C1 segment of cervical spinal cord (tissue), 14 donors: ENCODE measurements around the gene HIGD1A.
A peak's percentile ranks its signal among the peaks of the same experiment; 100 is the strongest.

ENCODE experiments used
- DNase-seq, 14 donors: peaks; one replicate each; lab custom pipeline; 2025; lab: John Stamatoyannopoulos, UW

Gene HIGD1A

GRCh38 chr3:42800251-42800650 is 4.0 kb downstream of the HIGD1A start:
- no peak for DNase-seq

GRCh38 chr3:42799376-42799775 is 4.9 kb downstream of the HIGD1A start:
- DNase-seq, result no peak

- no peak for DNase-seq
Observed at GRCh38 chr3:42796332-42796885, 7.9 kb downstream of the HIGD1A start.

DNA sequence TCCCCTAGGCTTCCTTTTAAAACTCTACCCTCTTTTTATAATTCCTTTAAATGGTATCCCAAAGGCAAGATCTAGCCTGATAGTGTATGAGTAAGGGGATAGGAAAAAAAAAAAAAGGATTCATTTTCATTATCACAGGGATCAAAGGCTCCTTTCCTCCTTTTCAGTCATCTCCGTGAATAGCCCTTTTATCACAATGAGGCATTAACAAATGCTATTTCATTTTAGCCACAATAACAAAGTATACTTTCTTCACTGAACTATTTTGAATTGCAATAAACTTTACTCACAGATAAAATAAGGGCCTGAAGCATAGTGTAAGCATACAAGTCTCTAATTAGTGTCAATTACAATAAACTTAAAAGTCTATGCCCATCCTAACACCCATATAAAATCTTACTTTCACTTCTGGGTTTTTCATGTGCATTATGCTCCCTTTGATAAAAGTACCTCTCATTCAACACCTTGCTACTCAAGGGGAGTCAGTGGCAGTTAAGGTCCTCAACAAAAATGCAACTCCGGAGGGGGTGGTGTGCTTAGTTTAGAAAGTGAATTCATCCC is 8.6 kb downstream of the HIGD1A start:
- no peak for DNase-seq

DNA sequence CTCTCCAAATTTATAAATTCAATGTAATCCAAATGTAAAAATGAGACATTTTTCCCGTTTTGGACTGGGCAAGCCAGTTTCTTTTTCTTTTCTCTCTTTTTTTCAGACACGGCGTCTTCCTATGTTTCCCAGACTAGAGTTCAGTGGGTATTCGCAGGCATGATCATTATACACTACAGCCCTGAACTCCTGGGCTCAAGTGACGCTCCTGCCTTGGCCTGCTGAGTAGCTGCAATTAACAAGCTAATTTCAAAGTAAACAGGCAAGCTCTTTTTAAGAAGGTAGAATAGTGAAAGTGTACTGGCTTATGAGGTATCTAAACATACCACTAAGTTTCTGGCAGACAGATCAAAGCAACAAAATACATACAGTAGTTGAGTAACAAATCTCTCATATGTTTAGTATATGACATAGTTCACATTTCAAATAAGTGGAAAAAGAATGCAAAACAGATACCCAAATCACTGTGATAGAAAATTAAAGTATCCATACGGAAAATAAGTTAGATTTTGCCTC is 13.5 kb downstream of the HIGD1A start:
- no peak for DNase-seq

DNA sequence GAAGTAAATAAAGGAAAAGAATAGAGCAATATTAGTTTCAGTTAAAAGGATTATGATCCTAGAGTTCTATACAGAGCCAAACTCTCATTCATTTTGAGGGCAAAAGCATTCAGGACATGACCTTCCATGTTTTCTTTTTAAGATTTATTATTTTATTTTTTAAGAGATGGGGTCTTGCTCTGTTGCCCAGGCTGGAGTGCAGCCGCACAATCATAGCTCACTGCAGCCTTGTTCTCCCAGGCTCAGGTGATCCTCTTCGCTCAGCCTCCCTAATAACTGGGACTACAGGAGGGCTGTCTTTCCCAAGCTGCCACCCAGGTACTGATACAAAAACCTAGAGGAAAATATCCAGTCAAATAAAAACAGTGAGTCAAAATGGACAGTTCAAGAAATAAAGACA is 17.7 kb downstream of the HIGD1A start:
- no peak for DNase-seq

DNA sequence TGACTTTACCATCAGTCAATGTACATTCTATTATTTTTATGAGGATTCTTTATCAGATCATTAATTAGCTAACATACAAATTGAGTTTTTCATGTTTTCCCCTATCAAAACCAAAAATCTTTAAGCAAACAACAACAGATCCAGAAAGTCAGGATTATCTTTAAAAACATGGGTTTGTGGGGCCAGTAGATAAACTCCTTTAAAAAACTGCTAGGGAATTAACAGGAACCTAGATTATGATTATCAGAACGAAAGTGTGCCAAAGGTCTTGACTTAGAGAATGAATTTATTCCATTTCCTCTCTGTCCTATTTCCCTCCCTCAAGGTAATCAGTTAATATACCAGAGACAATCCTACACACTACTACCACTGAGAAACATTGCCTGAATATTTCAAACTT is 18.1 kb downstream of the HIGD1A start:
- DNase-seq, result no peak

DNA sequence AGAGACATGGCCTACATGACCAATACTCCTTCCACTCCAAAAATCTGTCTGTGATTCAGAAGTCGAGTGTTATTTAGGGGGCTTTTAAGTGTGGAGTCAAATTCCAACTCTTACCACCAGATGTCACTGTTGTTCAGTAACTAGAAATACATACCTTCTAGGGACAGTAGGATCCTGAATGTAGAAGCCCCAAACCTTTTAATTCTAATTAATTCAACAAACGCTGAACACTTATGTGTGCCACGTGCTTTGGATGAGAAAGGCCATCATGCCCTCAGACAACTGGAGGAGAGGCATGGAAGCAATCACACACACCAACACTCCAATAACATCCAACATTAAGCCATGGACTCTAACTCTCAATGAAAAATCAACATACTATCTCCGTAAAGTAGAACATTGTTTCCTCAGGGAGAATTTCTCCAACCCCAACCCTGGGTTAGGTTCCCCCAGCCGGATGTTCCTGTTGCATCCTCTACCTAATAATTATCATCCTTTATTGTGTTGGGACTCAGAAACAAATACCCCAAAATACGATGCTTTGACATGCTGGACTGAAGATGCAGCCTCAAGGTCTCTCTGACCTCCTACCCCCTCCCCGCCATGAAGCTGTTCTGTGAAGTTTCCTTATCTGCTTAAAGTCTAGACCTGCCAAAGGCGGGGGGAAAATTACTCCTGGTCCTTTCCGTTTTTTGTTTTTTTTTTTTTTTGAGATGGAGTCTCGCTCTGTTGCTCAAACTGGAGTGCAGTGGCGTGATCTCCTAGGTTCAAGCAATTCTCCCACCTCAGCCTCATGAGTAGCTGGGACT is 23.2 kb downstream of the HIGD1A start:
- peak in 2 of 14 donors; percentile 22 to 30 for DNase-seq

DNA sequence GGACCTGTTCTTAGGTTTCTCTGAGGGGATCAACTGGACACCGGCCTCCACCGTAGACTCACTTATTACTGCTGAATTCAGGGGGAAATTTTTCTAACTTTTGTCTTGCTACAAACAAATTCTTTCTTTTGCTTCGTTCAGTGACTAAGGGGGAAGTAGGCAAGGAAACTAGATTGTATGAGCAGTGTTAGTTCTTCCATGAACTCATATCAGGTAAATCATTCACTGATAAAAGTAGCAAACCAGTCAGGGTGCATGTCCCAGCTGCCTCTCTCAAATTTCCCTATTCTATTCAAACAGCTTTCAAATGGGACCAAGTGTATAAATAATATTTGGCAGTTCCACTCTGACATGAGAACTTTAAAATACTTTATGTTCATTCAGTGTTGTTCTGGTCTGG is 23.9 kb downstream of the HIGD1A start:
- DNase-seq, result no peak

GRCh38 chr3:42778644-42779043 is 25.6 kb downstream of the HIGD1A start:
- DNase-seq, result no peak

GRCh38 chr3:42773409-42773751 is 30.9 kb downstream of the HIGD1A start:
- DNase-seq, result no peak

GRCh38 chr3:42772670-42773408 is 31.5 kb downstream of the HIGD1A start, which contains the start of gene CCDC13:
TSS of gene CCDC13 (minus strand) at chr3:42773253. CDS start at chr3:42758345, 14,908 bp downstream.
- DNase-seq, result peak in 13 of 14 donors; percentile 13 to 90 (median 86)

DNA sequence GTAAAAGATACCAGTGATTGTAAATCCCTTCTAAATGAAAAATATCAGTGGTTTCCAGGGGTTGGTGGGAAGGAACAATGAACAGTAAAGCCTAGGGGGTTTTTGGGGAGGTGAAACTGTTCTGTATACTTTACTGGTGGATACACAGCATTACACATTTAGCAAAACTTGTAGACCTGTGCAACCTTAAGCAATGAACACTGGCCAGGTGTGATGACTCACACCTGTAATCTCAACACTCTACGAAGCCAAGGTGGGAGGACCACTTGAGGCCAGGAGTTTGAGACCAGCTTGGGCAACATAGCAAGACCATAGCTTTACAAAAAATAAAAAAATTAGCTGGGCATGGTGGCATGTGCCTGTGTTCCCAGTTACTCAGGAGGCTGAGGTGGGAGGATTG is 33.0 kb downstream of the HIGD1A start:
- DNase-seq, result no peak

DNA sequence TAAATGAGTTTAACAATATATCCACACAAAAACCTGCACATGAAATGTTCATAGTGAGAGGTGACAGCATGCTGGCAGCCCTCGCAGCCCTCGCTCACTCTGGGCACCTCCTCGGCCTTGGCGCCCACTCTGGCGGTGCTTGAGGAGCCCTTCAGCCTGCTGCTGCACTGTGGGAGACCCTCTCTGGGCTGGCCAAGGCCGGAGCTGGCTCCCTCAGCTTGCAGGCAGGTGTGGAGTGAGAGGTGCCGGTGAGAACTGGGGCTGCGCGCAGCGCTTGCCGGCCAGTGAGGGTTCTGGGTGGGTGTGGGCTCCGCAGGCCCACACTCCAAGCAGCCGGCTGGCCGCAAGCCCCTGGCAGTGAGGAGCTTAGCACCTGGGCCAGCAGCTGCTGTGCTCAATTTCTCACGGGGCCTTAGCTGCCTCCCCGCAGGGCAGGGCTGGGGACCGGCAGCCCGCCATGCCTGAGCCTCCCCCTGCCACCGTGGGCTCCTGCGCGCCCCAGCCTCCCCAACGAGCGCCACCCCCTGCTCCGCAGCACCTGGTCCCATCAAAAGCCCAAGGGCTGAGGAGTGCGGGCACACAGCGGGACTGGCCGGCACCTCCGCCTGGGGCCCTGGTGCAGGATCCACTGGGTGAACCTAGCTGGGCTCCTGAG is 34.7 kb downstream of the HIGD1A start:
- DNase-seq, result no peak

GRCh38 chr3:42764561-42765295 is 39.6 kb downstream of the HIGD1A start:
- no peak for DNase-seq

DNA sequence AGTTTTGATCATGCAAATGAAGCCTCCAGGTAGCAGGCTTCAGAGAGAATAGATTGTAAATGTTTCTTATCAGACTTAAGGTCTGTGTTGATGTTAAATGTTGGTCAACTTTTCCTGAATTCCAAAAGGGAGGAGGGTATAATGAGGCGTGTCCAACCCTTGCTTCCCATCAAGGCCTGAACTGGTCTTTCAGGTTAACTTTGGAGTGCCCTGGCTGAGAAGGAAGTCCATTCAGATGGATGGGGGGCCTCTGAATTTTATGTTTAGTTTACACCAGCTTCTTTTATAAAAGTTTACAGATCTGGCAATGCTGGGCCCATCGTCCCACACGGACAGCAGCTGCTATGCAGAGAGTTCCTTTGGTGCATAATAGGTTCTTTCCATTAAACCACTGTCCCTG is 40.2 kb downstream of the HIGD1A start:
- no peak for DNase-seq

- DNase-seq, result no peak
Observed at GRCh38 chr3:42763021-42763420, 41.3 kb downstream of the HIGD1A start.

- DNase-seq, result no peak
Observed at GRCh38 chr3:42762046-42762724, 42.1 kb downstream of the HIGD1A start.

DNA sequence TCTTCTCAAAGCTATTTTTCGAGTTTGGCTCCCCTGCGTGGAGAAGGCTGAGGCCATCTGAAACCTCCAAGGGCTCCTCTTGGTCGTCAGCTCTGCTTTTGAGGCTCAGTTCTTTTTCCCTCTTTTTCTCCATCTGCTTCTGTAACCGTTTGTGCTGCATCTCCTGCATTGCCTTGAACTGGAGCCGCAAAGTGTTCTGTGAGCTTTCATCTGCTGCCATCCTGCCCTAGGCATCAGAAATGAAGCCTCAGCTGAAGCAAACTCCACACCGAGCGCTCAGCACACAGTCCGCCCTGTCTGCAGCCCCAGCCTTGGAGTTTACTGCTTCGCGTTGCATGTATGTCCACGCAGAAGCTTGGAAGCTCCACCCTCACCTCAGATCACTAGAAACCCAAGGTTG is 46.2 kb downstream of the HIGD1A start:
- no peak for DNase-seq

- no peak for DNase-seq
Observed at GRCh38 chr3:42756681-42757213, 47.5 kb downstream of the HIGD1A start.
